ENCODE results near the gene ISLR.

Gene ISLR

DNA sequence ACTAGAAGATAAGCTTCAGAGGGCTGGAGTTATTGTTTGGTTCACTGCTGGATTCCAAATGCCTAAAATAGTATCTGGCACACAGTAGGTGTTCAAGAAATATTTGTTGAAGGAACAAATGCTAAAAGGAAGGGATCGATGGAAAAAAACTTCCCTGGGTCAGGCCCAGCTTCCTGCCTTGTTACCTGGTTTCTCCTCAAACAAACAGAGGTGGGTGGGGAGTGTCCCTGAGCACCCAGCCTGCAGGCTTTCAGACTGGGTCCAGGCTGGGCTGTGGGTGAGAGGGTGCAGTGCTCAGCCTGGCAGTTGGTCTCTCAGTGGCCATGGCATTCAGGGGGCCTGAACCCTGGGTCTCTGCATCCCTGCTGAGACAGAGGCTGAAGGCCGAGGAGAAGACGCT, 43.4 kb downstream of the ISLR start:
- no peak for DNase-seq

DNA sequence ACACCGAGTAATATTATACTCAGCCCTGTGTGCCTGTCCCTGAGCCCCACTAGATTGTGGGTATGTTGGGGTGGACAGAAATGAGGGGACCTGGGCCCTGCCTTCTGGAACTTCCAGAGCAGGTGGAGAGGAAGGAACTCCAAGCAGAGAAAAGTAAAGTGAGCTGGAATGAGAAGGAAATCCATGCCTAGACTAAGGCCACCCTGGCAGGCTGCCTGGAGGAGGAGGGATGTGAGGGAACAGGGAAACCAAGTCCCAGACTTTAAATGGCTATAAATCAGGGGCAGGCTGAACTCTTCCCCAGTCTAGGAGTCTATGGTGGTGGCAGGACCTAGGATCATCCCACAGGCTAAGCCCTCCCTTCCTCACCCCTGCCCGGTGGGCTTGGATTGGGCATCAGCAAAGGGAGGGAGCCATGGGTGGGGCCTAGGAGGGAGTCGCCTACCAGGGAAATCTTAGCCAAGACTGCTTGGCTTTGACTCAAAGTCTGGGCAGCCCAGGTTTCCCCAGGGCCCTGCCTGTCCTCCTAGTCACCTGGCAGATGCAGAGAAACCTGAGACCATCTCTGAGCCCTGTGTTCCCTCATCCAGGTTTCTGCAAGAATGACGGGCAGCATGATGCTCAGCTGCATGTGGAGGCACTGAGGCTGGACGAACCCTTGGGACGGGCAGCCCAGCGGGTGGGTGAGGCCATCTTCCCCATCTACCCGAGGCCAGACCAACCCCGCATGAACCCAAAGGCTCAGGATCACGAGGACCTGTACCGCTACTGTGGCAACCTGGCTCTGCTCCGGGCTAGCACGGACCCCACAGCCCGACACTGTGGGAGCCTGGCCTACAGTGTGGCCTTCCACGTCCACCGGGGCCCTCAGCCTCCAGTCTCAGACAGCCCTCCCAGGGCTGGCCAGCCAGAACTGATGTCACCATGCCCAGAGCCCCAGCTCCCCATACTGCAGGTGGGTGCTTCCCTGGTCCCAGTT, 44.7 kb downstream of the ISLR start:
- DNase-seq, result no peak

DNA sequence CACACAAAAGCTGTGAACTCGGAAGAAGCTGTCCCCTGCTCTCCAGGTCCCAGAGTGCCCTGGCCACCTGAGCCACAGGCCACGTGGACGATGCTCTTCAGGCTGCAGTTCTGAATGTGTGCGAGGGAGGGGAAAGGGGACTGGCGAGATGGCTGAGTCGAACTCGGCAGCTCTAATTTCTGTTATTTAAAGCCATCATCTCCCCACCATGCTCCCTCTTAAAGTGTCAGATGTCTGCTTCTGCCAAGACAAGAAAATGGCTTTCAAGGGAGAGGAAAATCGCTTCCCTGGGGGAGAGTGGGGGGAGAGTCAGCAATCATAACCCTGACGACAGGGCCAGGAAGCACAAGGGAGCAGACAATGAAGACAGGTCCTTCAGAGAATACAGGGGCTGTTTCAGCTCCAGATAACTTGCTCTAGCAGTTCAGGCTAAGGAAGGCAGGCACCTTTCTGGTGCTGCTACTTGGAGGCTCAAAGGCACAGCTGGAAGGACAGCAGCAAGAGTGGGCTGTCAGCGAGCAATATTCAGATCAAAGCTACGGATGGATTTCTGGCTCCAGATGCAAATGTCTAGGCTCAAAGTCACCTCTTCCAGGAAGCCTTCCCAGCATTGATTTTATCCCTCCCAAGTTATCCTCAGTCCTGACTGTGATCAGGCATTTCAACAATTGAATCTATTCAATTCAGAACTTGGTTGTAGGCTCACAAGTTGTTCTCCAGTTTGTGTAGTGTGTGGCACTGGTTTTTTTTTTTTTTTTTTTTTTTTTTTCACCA, 47.2 kb downstream of the ISLR start:
- no peak for DNase-seq

DNA sequence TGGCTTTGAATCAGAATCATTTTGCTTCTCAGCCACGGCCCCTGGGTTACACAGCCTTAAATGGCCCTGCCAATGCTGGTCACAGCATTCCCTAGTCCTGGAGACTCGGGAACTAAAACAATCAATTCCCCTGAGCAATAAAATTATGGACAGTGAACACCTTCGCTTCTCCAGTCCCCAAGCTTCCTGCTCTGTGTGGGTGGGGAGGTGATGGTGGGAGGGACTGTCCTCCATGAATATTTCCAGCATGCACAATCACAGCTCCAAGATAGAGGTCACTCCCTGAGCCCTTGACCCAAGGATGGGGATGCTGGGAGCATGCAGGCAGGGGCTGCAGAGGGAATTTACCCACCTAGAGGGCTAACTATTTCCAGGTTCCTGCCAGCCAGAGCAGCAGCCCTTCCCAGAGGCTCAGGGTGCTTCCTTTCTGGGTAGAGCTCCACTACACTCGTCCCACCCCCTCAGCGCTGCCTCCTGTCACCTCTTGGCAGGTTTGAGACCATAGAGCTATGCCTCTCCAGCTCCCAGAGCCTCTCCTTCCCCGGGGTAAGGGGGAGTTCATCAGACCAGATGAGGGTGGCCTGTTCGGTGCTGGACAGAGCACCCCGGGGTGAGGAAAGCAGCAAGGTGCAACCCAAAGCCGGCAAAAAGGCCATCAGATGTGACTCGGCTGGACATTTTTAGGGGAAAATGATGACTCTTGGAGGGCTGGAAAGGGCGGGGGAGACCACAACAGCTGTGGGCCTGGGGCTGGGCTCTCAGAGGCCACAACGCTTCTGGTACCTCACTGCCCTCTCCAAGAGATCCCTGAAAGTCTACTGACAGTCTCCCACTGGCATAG, 48.1 kb downstream of the ISLR start:
- no peak for DNase-seq

DNA sequence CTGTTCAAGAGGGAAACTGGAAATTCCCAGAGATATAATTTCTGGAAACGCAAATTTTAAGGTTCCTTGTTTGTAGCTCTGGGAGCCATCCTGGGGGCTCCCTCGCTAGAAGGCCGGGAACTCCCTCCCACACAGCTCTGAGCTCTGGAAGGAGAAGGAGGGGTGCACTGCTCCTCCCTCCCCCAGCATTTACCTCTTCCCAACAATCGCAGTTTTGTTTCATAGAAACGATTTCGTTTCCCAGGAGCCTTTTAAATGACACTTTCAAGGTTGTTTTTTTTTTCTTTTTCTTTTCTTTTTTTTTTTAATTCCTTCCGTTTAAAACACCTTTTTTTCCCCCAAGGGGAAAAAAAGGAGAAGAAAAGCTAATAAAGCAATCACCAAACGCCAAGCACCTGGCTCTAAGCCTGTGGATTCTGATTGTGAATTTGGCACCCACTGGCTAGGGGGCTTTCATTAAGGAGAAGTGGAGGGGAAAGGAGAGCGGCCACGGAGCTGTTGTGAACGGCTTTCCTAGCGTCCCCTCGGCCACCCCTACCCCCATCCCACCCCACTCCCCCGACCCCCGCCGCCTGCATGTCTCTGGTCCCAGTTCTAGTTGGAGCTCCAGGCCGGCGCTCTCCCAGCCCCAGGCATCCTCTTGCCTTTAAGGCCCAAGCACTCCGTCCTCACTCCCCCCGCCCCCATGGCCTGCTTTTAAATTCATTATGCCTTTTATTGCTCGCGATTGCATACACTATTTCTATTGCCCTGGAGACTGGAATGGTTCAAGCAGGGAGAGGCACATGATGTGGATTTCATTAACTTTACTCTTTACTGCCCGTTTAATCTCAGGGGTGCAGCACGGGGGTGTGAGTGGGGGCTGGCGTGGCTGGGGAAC, 49.0 kb downstream of the ISLR start:
- DNase-seq, result no peak

DNA sequence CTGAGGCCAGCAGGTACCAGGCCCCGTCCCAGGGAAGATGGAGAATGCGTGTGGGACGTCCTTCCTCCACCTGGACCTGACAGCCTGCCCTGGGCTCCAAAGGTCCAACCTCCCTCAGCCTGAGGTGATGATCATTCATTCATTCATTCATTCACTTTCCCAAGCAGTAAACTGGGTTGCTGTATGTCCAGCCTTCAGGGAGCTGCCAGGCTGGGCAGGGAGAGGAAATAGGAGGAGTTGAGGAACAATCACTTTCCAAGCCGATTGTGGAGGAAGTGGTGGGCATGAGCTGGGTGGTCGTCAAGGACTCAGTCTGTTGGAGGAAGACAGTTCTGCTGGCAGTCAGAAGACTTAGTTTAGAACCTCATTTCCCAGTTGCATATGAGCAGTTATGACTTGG, 52.4 kb downstream of the ISLR start:
- no peak for DNase-seq
